D341Med (cell line): ENCODE data around the gene ALDH1L2.
A peak's percentile ranks its signal among the peaks of the same experiment; 100 is the strongest.

Source experiments
- DNase-seq: peaks from one replicate; pipeline ENCODE4 v3.0.0; 2012; ENCODE audit warnings: low spot score

ALDH1L2 gene

GRCh38 chr12:105032703-105033357 is 51.4 kb downstream of the ALDH1L2 start:
- DNase-seq = no peak

- no peak for DNase-seq
These were observed 53.1 kb downstream of the ALDH1L2 start for GRCh38 chr12:105030820-105031807.

GRCh38 chr12:105026411-105026810 is 57.8 kb downstream of the ALDH1L2 start:
- no peak for DNase-seq

GRCh38 chr12:105025890-105026289 is 58.4 kb downstream of the ALDH1L2 start:
- no peak for DNase-seq

GRCh38 chr12:105024928-105025327 is 59.3 kb downstream of the ALDH1L2 start:
- no peak for DNase-seq

GRCh38 chr12:105020241-105020962 is 63.9 kb downstream of the ALDH1L2 start:
- DNase-seq = no peak

- no peak for DNase-seq
These were observed 65.5 kb downstream of the ALDH1L2 start for GRCh38 chr12:105018776-105019175.

GRCh38 chr12:105018012-105018411 is 66.2 kb downstream of the ALDH1L2 start:
- no peak for DNase-seq

GRCh38 chr12:105015543-105015942 is 68.7 kb downstream of the ALDH1L2 start:
- DNase-seq = no peak

- no peak for DNase-seq
These were observed 69.7 kb downstream of the ALDH1L2 start for GRCh38 chr12:105014603-105015002.

- DNase-seq = no peak
These were observed 70.4 kb downstream of the ALDH1L2 start for GRCh38 chr12:105013892-105014291.

GRCh38 chr12:105001476-105001875 is 82.8 kb downstream of the ALDH1L2 start:
- no peak for DNase-seq

GRCh38 chr12:104999347-104999685 is 84.9 kb downstream of the ALDH1L2 start:
- no peak for DNase-seq

- DNase-seq = peak; percentile 26
These were observed 85.6 kb downstream of the ALDH1L2 start for GRCh38 chr12:104998423-104999346.

- no peak for DNase-seq
These were observed 86.7 kb downstream of the ALDH1L2 start for GRCh38 chr12:104997541-104997940.

GRCh38 chr12:104994336-104994735 is 89.9 kb downstream of the ALDH1L2 start:
- no peak for DNase-seq

- DNase-seq = no peak
These were observed 92.6 kb downstream of the ALDH1L2 start for GRCh38 chr12:104991565-104992128.

- no peak for DNase-seq
These were observed 93.3 kb downstream of the ALDH1L2 start for GRCh38 chr12:104990950-104991349.

- DNase-seq = peak; percentile 97
These were observed 98.0 kb downstream of the ALDH1L2 start, which contains the start of gene NOPCHAP1 for GRCh38 chr12:104986022-104986941. Gene NOPCHAP1, plus strand, starts transcription at chr12:104986316. Its CDS starts 37 bp downstream, at chr12:104986353.

- DNase-seq = no peak
These were observed 99.1 kb downstream of the ALDH1L2 start for GRCh38 chr12:104985206-104985605.
